NB4 (cell line): ENCODE data around the gene TTC33.
A peak's percentile ranks its signal among the peaks of the same experiment; 100 is the strongest.

Source experiments
- DNase-seq: peaks from one replicate; pipeline ENCODE4 v3.0.0; 2010; ENCODE audit warnings: low read depth
- H3K4me3 ChIP-seq: one replicate; pipeline ENCODE4 v1.5.1; 2011; ENCODE audit warnings: mild to moderate bottlenecking, low read depth, low read length, moderate library complexity
- CTCF ChIP-seq: IDR thresholded peaks from one replicate; pipeline ENCODE4 v1.5.1; 2012; ENCODE audit warnings: low read depth, low read length
- MAX ChIP-seq: IDR thresholded peaks from 2 replicates; pipeline ENCODE4 v1.6.1; 2011; ENCODE audit warnings: low read depth, low read length
- MYC ChIP-seq: IDR thresholded peaks from 2 replicates; pipeline ENCODE4 v1.6.1; 2011; ENCODE audit warnings: low read depth, low read length
- POLR2A ChIP-seq: IDR thresholded peaks from 2 replicates; pipeline ENCODE4 v1.6.1; 2011; ENCODE audit warnings: mild to moderate bottlenecking; ENCODE audit not compliant: insufficient read length; ENCODE audit errors: extremely low read depth

Gene TTC33

DNA sequence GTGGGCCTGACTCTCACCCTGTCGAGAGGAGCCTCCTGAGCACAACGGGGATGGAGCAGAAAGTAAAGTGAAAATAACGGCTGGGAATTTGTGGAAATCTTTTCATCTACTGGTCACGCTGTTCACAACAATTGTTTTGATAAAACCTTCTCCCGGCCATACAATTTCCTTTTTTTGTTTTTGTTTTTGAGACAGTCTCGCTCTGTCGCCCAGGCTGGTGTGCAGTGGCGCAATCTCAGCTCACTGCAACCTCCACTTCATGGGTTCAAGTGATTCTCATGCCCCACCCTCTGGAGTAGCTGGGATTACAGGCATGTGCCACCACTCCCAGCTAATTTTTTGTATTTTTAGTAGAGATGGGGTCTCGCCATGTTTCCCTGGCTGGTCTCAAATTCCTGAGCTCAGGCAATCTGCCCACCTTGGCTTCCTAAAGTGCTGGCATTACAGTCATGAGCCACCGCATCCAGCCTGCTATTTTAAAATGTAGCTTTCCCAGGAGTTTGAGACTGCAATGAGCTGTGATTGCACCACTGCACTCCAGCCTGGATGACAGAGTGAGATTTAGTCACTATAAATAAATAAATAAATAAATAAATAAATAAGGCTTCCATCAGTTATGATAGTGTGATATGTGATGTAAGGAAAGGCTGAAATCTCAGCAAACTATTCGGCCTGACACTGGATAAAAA, 149.5 kb downstream of the TTC33 start:
- no peak overlapping the region for H3K4me3 ChIP-seq
- TF ChIP-seq POLR2A: no peak
- TF ChIP-seq MAX: no peak
- no peak for TF ChIP-seq MYC
- no peak for TF ChIP-seq CTCF
- peak; percentile 8 for DNase-seq

DNA sequence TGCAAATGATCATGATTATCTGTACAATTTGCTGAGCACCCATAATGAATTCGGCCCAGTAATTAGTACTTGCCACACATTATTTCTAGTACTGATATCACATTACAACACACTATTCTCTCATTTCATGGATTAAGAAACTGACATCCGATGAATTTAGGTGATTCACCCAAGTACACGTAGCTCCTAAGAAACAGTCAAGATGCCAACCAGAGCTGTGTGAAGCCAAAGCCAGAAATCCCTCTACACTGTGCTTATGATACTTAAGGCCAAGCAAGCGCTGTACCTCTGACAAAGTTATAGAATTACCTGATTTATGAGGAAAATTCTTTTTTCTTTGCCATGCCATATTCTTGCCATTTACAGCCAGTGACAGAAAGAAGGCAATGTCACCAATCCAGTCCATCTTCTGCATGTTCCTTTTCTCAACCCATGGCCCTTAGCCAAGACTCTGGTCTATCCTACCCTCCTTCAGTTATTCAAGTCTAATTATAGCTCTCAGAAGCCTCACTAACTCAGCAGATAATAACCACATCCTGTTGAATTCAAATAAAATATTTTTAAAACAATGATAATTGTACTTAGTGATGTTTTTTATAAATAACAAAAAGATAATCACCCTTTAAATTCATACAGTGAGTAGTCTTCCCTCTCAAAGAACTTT, 150.3 kb downstream of the TTC33 start:
- H3K4me3 ChIP-seq: no peak overlapping the region
- DNase-seq: peak; percentile 68
- TF ChIP-seq POLR2A (no peak), MYC (no peak), CTCF (no peak), MAX (no peak)

DNA sequence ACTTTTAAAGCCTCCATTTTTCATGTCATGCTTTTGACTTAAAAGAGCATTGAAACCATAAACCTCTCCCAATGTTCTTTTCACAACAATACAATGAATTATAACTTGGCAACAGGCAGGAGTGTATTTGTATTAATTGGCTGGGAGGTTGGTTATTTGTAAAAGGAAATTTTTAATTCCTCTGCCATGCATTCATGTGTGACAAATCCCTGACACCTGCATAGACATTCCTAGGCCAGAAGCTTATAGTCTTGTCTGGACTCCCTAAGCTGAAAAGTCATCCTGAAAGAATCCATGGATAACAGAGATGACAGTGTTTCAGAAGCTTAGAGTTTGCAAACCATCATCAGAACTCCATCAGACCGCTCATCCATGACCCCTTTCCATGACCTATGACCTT, 152.4 kb downstream of the TTC33 start:
- no peak overlapping the region for H3K4me3 ChIP-seq
- DNase-seq: no peak
- TF ChIP-seq MAX (no peak), POLR2A (no peak), MYC (no peak), CTCF (no peak)

GRCh38 chr5:40601198-40601868, 154.4 kb downstream of the TTC33 start:
- no peak overlapping the region for H3K4me3 ChIP-seq
- DNase-seq: no peak
- TF ChIP-seq POLR2A (no peak), CTCF (no peak), MYC (no peak), MAX (no peak)

DNA sequence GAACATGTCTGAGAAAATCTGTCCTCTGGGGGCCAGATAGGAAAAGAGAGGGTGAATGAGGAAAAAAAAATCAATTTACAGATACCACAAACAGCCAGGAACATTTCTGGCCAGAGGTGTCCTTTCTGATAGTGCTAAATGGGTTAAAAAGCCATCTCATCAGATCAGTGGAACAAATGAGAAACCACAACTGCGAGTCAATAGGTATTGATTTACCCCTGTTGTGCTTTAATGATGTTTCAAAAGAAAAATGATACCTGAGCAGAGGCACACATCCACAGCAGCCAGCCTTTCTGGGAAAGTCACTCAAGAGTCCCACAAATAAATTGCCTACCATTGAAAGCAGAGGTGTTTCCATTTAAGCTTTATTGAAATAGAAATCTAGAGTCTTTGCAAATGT, 155.4 kb downstream of the TTC33 start:
- no peak overlapping the region for H3K4me3 ChIP-seq
- DNase-seq: no peak
- TF ChIP-seq MYC (no peak), CTCF (no peak), MAX (no peak), POLR2A (no peak)
